Hepatocyte (in vitro differentiated cells): ENCODE measurements around the gene GPR3. TPM values are rescaled to one million over a fixed set of nuclear protein-coding genes. Genes with fewer than 3 reads are reported as not detected.

ENCODE experiments used
- DNase-seq: peaks from one replicate; pipeline ENCODE4 v3.0.0-alpha.2; 2016; ENCODE audit warnings: low spot score
- H2AFZ ChIP-seq: fragments of 200-600 bp; sonication (generic); 2 replicates; pipeline ENCODE4 v1.6.0; 2016; ENCODE audit warnings: antibody characterized with exemption, mild to moderate bottlenecking
- H3K27ac ChIP-seq: fragments of 200-600 bp; sonication (generic); 2 replicates; pipeline ENCODE4 v1.5.1; 2016; ENCODE audit warnings: mild to moderate bottlenecking
- H3K27me3 ChIP-seq: fragments of 200-600 bp; sonication (generic); 2 replicates; pipeline ENCODE4 v1.6.1; 2016
- H3K36me3 ChIP-seq: fragments of 200-600 bp; sonication (generic); replicated peaks from 2 replicates; pipeline ENCODE4 v1.5.1; 2016; ENCODE audit warnings: low read depth; ENCODE audit not compliant: insufficient read depth
- H3K4me1 ChIP-seq: fragments of 200-600 bp; sonication (generic); 2 replicates; pipeline ENCODE4 v1.5.1; 2016; ENCODE audit warnings: mild to moderate bottlenecking, moderate library complexity; ENCODE audit not compliant: insufficient read depth
- H3K4me2 ChIP-seq: fragments of 200-600 bp; sonication (generic); 2 replicates; pipeline ENCODE4 v1.6.0; 2016
- H3K4me3 ChIP-seq: fragments of 200-600 bp; sonication (generic); 2 replicates; pipeline ENCODE4 v1.5.1; 2016; ENCODE audit warnings: mild to moderate bottlenecking
- H3K79me2 ChIP-seq: fragments of 200-600 bp; sonication (generic); 2 replicates; pipeline ENCODE4 v1.6.0; 2017; ENCODE audit warnings: mild to moderate bottlenecking
- H3K9me2 ChIP-seq: fragments of 200-600 bp; sonication (generic); replicated peaks from 2 replicates; pipeline ENCODE4 v1.6.0; 2017; ENCODE audit warnings: mild to moderate bottlenecking; ENCODE audit not compliant: insufficient read depth
- H3K9me3 ChIP-seq: fragments of 200-600 bp; sonication (generic); 2 replicates; pipeline ENCODE4 v1.5.1; 2016; ENCODE audit warnings: low read depth, mild to moderate bottlenecking
- H4K20me1 ChIP-seq: fragments of 200-600 bp; sonication (generic); 2 replicates; pipeline ENCODE4 v1.6.0; 2016; ENCODE audit warnings: mild to moderate bottlenecking; ENCODE audit not compliant: insufficient read depth, poor library complexity, severe bottlenecking
- EZH2 ChIP-seq: fragments of 200-600 bp; sonication (generic); IDR thresholded peaks from 2 replicates; pipeline ENCODE4 v1.6.1; 2016; ENCODE audit warnings: antibody characterized with exemption, mild to moderate bottlenecking, borderline replicate concordance
- EZH2phosphoT487 ChIP-seq: fragments of 200-600 bp; sonication (generic); IDR thresholded peaks from one replicate; pipeline ENCODE4 v1.6.1; 2018; ENCODE audit warnings: antibody characterized with exemption, mild to moderate bottlenecking, low read depth, moderate library complexity; ENCODE audit not compliant: unreplicated experiment, severe bottlenecking
- WGBS: methylation state at CpG from one replicate; pipeline ENCODE4 v1.1.6; 2016; ENCODE audit warnings: low lambda C conversion rate; ENCODE audit errors: missing lambda C conversion rate; 5-methylcytosine and 5-hydroxymethylcytosine counted together
- polyA plus RNA-seq: library from polyadenylated mRNA; unstranded; fragments of >200 nt; fragmentation: Nextera tagmentation; extraction: Ambion mirVana; gene quantifications from 2 replicates; pipeline ENCODE4 v1.2.1, GENCODE V29; 2016
- total RNA-seq: library from RNA; depleted of rRNA; stranded (reverse); fragments of >200 nt; gene quantifications from 2 replicates; pipeline ENCODE4 v1.2.3, GENCODE V29; 2014
- TF ChIP-seq, protein P1 (sequence below): fragments of 200-600 bp; sonication (generic); IDR thresholded peaks from 2 replicates; pipeline ENCODE4 v1.5.1; 2016; ENCODE audit warnings: antibody characterized with exemption, mild to moderate bottlenecking; ENCODE audit not compliant: poor library complexity

The GPR3 gene
- total and polyA plus RNA-seq, 2 experiments from 2014 or later = 0.47 to 2.2 TPM

DNA sequence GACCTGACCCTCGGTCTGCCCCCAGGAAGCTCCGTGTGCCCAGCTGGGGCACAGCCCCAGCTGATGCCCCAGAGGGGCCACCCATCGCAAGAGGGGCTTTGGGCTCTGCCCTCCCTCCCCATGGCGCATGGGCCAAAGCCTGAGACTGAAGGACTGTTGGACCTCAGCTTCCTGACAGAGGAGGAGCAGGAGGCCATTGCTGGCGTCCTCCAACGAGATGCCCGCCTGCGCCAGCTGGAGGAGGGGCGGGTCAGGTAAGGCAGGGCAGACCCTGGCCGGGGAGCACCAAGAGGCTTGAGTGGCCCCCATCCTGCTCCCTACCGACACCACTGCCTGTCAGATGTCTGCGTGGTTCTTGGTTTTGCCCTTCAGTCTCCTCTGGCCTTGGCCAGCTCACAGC lies 47.1 kb upstream of the GPR3 start:
- no peaks in the 10 kb centered on the region for H3K27me3 ChIP-seq
- no peak overlapping the region for H3K4me2 ChIP-seq
- H3K79me2 ChIP-seq = no peaks in the 10 kb centered on the region
- H3K9me2 ChIP-seq = no peaks in the 10 kb centered on the region
- TF ChIP-seq, protein P1, sequence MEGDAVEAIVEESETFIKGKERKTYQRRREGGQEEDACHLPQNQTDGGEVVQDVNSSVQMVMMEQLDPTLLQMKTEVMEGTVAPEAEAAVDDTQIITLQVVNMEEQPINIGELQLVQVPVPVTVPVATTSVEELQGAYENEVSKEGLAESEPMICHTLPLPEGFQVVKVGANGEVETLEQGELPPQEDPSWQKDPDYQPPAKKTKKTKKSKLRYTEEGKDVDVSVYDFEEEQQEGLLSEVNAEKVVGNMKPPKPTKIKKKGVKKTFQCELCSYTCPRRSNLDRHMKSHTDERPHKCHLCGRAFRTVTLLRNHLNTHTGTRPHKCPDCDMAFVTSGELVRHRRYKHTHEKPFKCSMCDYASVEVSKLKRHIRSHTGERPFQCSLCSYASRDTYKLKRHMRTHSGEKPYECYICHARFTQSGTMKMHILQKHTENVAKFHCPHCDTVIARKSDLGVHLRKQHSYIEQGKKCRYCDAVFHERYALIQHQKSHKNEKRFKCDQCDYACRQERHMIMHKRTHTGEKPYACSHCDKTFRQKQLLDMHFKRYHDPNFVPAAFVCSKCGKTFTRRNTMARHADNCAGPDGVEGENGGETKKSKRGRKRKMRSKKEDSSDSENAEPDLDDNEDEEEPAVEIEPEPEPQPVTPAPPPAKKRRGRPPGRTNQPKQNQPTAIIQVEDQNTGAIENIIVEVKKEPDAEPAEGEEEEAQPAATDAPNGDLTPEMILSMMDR = no peak
- TF ChIP-seq EZH2 (no peak), EZH2phosphoT487 (no peak)
- no peak overlapping the region for H3K27ac ChIP-seq
- no peaks in the 10 kb centered on the region for H4K20me1 ChIP-seq
- H3K4me3 ChIP-seq = no peak overlapping the region
- H3K4me1 ChIP-seq = peaks cover 30% of the 10 kb centered on the region
- H3K9me3 ChIP-seq = no peaks in the 10 kb centered on the region
- H3K36me3 ChIP-seq = no peaks in the 10 kb centered on the region
- DNase-seq = no peak
- WGBS = 98% methylated on average over 12 of the region's 12 CpGs
- no peak overlapping the region for H2AFZ ChIP-seq

DNA sequence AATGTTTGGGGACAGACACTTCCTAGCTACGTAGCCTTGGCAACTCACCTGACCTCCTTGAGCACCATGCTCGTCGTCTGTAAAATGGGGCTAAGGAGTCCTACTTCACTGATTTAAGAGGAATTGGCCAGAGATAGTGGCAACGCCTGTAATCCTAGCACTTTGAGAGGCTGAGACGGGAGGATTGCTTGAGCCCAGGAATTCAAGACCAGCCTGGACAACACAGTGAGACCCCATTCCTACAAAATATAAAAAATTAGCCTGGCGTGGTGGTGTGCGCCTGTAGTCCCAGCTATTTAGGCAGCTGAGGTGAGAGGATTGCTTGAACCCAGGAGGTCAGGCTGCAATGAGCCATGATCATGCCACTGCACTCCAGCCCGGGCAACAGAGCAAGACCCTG lies 46.1 kb upstream of the GPR3 start:
- no peaks in the 10 kb centered on the region for H3K9me3 ChIP-seq
- H2AFZ ChIP-seq = no peak overlapping the region
- 96% methylated on average over 8 of the region's 8 CpGs for WGBS
- no peaks in the 10 kb centered on the region for H4K20me1 ChIP-seq
- no peaks in the 10 kb centered on the region for H3K36me3 ChIP-seq
- H3K4me3 ChIP-seq = no peak overlapping the region
- no peaks in the 10 kb centered on the region for H3K79me2 ChIP-seq
- no peaks in the 10 kb centered on the region for H3K27me3 ChIP-seq
- no peak for DNase-seq
- H3K4me2 ChIP-seq = no peak overlapping the region
- no peak overlapping the region for H3K27ac ChIP-seq
- no peak for TF ChIP-seq EZH2
- TF ChIP-seq EZH2phosphoT487 = no peak
- TF ChIP-seq, protein P1 = no peak
- H3K4me1 ChIP-seq = peaks cover 41% of the 10 kb centered on the region
- no peaks in the 10 kb centered on the region for H3K9me2 ChIP-seq

DNA sequence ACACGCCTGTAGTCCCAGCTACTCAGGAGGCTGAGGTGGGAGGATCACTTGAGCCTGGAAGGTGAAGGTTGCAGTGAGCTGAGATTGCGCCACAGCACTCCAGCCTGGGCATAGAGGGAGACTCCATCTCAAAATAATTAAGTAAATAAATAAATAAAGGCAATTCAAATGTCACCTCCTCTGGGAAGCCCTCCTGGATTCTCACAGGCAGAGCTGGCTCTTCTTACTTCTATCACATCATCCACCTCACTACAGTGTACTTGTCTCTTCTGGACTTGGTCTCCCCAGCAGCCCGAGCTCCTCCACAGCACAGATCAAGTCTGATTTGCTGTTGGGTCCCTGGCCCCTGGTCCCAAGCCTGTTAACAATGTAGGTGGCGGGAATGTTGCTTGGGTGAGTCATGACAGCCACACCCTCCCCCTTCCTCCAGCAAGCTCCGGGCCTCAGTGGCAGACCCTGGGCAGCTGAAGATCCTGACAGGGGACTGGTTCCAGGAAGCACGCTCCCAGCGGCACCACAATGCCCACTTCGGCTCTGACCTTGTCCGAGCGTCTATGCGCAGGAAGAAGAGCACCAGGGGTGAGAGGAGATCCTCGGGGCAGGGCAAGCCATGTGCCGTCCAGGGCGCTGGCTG lies 45.3 kb upstream of the GPR3 start:
- peak; percentile 40 for DNase-seq
- no peaks in the 10 kb centered on the region for H3K79me2 ChIP-seq
- H3K4me3 ChIP-seq = no peak overlapping the region
- no peaks in the 10 kb centered on the region for H3K36me3 ChIP-seq
- no peaks in the 10 kb centered on the region for H3K9me2 ChIP-seq
- 84% methylated on average over 13 of the region's 14 CpGs for WGBS
- H3K4me1 ChIP-seq = peaks cover 43% of the 10 kb centered on the region
- H3K9me3 ChIP-seq = no peaks in the 10 kb centered on the region
- H3K27me3 ChIP-seq = no peaks in the 10 kb centered on the region
- no peak overlapping the region for H2AFZ ChIP-seq
- H3K4me2 ChIP-seq = no peak overlapping the region
- no peak overlapping the region for H3K27ac ChIP-seq
- H4K20me1 ChIP-seq = no peaks in the 10 kb centered on the region
- TF ChIP-seq, protein P1 = no peak
- TF ChIP-seq EZH2phosphoT487 (no peak), EZH2 (no peak)
